NCI-H69 (cell line): Measurements from ENCODE around the gene FEN1.
A peak's percentile ranks its signal among the peaks of the same experiment; 100 is the strongest.

ENCODE experiments used
- DNase-seq: peaks from one replicate; lab custom pipeline; 2025; lab: John Stamatoyannopoulos, UW

FEN1 gene

GRCh38 chr11:61794579-61794978, 1.9 kb downstream of the FEN1 start:
- no peak for DNase-seq

- no peak for DNase-seq
Observed at GRCh38 chr11:61795459-61795858, 2.7 kb downstream of the FEN1 start.

GRCh38 chr11:61795876-61796526, 3.3 kb downstream of the FEN1 start:
- no peak for DNase-seq

- DNase-seq: peak; percentile 83
Observed at GRCh38 chr11:61797263-61797944, 4.7 kb downstream of the FEN1 start.

GRCh38 chr11:61799665-61800284, 7.1 kb downstream of the FEN1 start:
- DNase-seq: peak; percentile 20

GRCh38 chr11:61800331-61801281, 7.9 kb downstream of the FEN1 start:
- no peak for DNase-seq

GRCh38 chr11:61802605-61803004, 9.9 kb downstream of the FEN1 start:
- DNase-seq: no peak

- DNase-seq: no peak
Observed at GRCh38 chr11:61803889-61804647, 11.4 kb downstream of the FEN1 start.

- no peak for DNase-seq
Observed at GRCh38 chr11:61805146-61805545, 12.4 kb downstream of the FEN1 start.

GRCh38 chr11:61806785-61807184, 14.1 kb downstream of the FEN1 start:
- DNase-seq: no peak

- DNase-seq: no peak
Observed at GRCh38 chr11:61810671-61811175, 18.0 kb downstream of the FEN1 start.

GRCh38 chr11:61811831-61812230, 19.1 kb downstream of the FEN1 start:
- DNase-seq: no peak

GRCh38 chr11:61812736-61813411, 20.2 kb downstream of the FEN1 start:
- no peak for DNase-seq

GRCh38 chr11:61814247-61814957, 21.7 kb downstream of the FEN1 start:
- peak; percentile 77 for DNase-seq

- DNase-seq: peak; percentile 97
Observed at GRCh38 chr11:61814958-61815789, 22.5 kb downstream of the FEN1 start.

- peak; percentile 93 for DNase-seq
Observed at GRCh38 chr11:61815790-61816735, 23.4 kb downstream of the FEN1 start.

- DNase-seq: peak; percentile 99
Observed at GRCh38 chr11:61816736-61817455, 24.2 kb downstream of the FEN1 start, which contains the start of gene FADS1. Gene FADS1 (minus strand): TSS chr11:61817003. CDS start chr11:61816929, 74 bp downstream.
